ENCODE results near the gene ALPG.
"Not testable (repeated sequence)": the region's sequence is repeated elsewhere in the genome, so short reads cannot be mapped to it uniquely, and the experiment has no call there.

ALPG gene

GRCh38 chr2:232398293-232399034, 8.2 kb upstream of the ALPG start:
- CTCF ChIA-PET = no interaction called here
- Mint-ChIP-seq H3K27ac (no peak overlapping the region), H3K4me1 (no peaks in the 10 kb centered on the region), H3K9me3 (no peaks in the 10 kb centered on the region), H3K27me3 (peaks cover 38% of the 10 kb centered on the region), H3K36me3 (no peaks in the 10 kb centered on the region), H3K4me3 (no peak overlapping the region)
- no peak for DNase-seq

GRCh38 chr2:232400256-232401015, 6.2 kb upstream of the ALPG start:
- no peak overlapping the region for H3K4me3 Mint-ChIP-seq
- H3K36me3 Mint-ChIP-seq = no peaks in the 10 kb centered on the region
- CTCF ChIA-PET = no interaction called here
- no peak for DNase-seq
- H3K27me3 Mint-ChIP-seq = peaks cover 35% of the 10 kb centered on the region
- H3K4me1 Mint-ChIP-seq = no peaks in the 10 kb centered on the region
- H3K27ac Mint-ChIP-seq = no peak overlapping the region
- no peaks in the 10 kb centered on the region for H3K9me3 Mint-ChIP-seq

- H3K4me3 Mint-ChIP-seq = no peak overlapping the region
- CTCF ChIA-PET = no interaction called here
- H3K4me1 Mint-ChIP-seq = no peaks in the 10 kb centered on the region
- no peaks in the 10 kb centered on the region for H3K9me3 Mint-ChIP-seq
- H3K27me3 Mint-ChIP-seq = peaks cover 27% of the 10 kb centered on the region
- no peak overlapping the region for H3K27ac Mint-ChIP-seq
- no peak for DNase-seq
- no peaks in the 10 kb centered on the region for H3K36me3 Mint-ChIP-seq
Observed at GRCh38 chr2:232402518-232402917, 4.1 kb upstream of the ALPG start.

GRCh38 chr2:232405943-232406510, 617 bp upstream of the ALPG start:
- no peak for DNase-seq
- H3K27me3 Mint-ChIP-seq = peaks cover 32% of the 10 kb centered on the region
- no peak overlapping the region for H3K27ac Mint-ChIP-seq
- H3K36me3 Mint-ChIP-seq = no peaks in the 10 kb centered on the region
- no peak overlapping the region for H3K4me3 Mint-ChIP-seq
- CTCF ChIA-PET = no interaction called here
- H3K4me1 Mint-ChIP-seq = no peaks in the 10 kb centered on the region
- H3K9me3 Mint-ChIP-seq = no peaks in the 10 kb centered on the region

GRCh38 chr2:232407428-232408150, 945 bp downstream of the ALPG start:
- H3K27me3 Mint-ChIP-seq = peaks cover 44% of the 10 kb centered on the region
- H3K9me3 Mint-ChIP-seq, H3K36me3 Mint-ChIP-seq, H3K4me3 Mint-ChIP-seq, CTCF ChIA-PET, H3K27ac Mint-ChIP-seq, H3K4me1 Mint-ChIP-seq, DNase-seq: not testable (repeated sequence)

- H3K4me1 Mint-ChIP-seq, CTCF ChIA-PET, H3K27ac Mint-ChIP-seq, H3K36me3 Mint-ChIP-seq, DNase-seq, H3K4me3 Mint-ChIP-seq, H3K9me3 Mint-ChIP-seq: not testable (repeated sequence)
- H3K27me3 Mint-ChIP-seq = peaks cover 50% of the 10 kb centered on the region
Observed at GRCh38 chr2:232408269-232408668, 1.6 kb downstream of the ALPG start.

GRCh38 chr2:232409617-232410016, 3.0 kb downstream of the ALPG start:
- DNase-seq, CTCF ChIA-PET, H3K4me1 Mint-ChIP-seq, H3K36me3 Mint-ChIP-seq, H3K9me3 Mint-ChIP-seq, H3K27ac Mint-ChIP-seq, H3K4me3 Mint-ChIP-seq: not testable (repeated sequence)
- H3K27me3 Mint-ChIP-seq = peaks cover 60% of the 10 kb centered on the region

GRCh38 chr2:232410238-232410900, 3.7 kb downstream of the ALPG start:
- DNase-seq = no peak
- Mint-ChIP-seq H3K4me3 (no peak overlapping the region), H3K27ac (no peak overlapping the region), H3K36me3 (no peaks in the 10 kb centered on the region), H3K4me1 (no peaks in the 10 kb centered on the region), H3K9me3 (no peaks in the 10 kb centered on the region), H3K27me3 (peaks cover 66% of the 10 kb centered on the region)
- CTCF ChIA-PET = no interaction called here

- Mint-ChIP-seq H3K36me3 (no peaks in the 10 kb centered on the region), H3K4me1 (no peaks in the 10 kb centered on the region), H3K4me3 (no peak overlapping the region), H3K9me3 (no peaks in the 10 kb centered on the region), H3K27me3 (peaks cover 82% of the 10 kb centered on the region), H3K27ac (no peak overlapping the region)
- DNase-seq = no peak
- CTCF ChIA-PET = no interaction called here
Observed at GRCh38 chr2:232411901-232412629, 5.4 kb downstream of the ALPG start.

- no peak for DNase-seq
- Mint-ChIP-seq H3K4me3 (no peak overlapping the region), H3K27me3 (peaks cover 83% of the 10 kb centered on the region), H3K36me3 (no peaks in the 10 kb centered on the region), H3K27ac (no peak overlapping the region), H3K9me3 (no peaks in the 10 kb centered on the region), H3K4me1 (no peaks in the 10 kb centered on the region)
- CTCF ChIA-PET = no interaction called here
Observed at GRCh38 chr2:232412986-232413385, 6.3 kb downstream of the ALPG start.

- no peak for DNase-seq
- Mint-ChIP-seq H3K9me3 (no peaks in the 10 kb centered on the region), H3K4me3 (no peak overlapping the region), H3K4me1 (peaks cover 10% of the 10 kb centered on the region), H3K27me3 (peaks cover 99% of the 10 kb centered on the region), H3K36me3 (no peaks in the 10 kb centered on the region), H3K27ac (no peak overlapping the region)
- CTCF ChIA-PET = no interaction called here
Observed at GRCh38 chr2:232415138-232415690, 8.6 kb downstream of the ALPG start.

- no peak for DNase-seq
- no peaks in the 10 kb centered on the region for H3K36me3 Mint-ChIP-seq
- no peak overlapping the region for H3K4me3 Mint-ChIP-seq
- H3K4me1 Mint-ChIP-seq = peaks cover 13% of the 10 kb centered on the region
- H3K27me3 Mint-ChIP-seq = peaks cover 99% of the 10 kb centered on the region
- CTCF ChIA-PET = no interaction called here
- no peaks in the 10 kb centered on the region for H3K9me3 Mint-ChIP-seq
- H3K27ac Mint-ChIP-seq = no peak overlapping the region
Observed at GRCh38 chr2:232415736-232416520, 9.3 kb downstream of the ALPG start.

Measured in activated naive CD4-positive, alpha-beta T cell treated with anti-CD3 and anti-CD28 coated beads, Interleukin-2, amount 10 ng/mL, durations not matched to agents 7 days and 5 days (primary cell).